ENCODE results near the gene RALGDS.

- TF ChIP-seq CTCF (IDR thresholded peaks at IDR 0.05 in 4 of 5, conservative IDR thresholded peaks at IDR 0.05 in 1 of 5) (no peak), POLR2A (IDR thresholded peaks at IDR 0.05) (no peak)
These were observed 66.1 kb downstream of the RALGDS start for GRCh38 chr9:133054966-133055365.

Measured in gastrocnemius medialis (tissue), 4 donors.